Prostate gland (tissue), 2 donors: ENCODE measurements around the gene BCL2A1. TPM values are rescaled to one million over a fixed set of nuclear protein-coding genes. Genes with fewer than 3 reads are reported as not detected.

Source experiments
- DNase-seq: peaks from one replicate; pipeline ENCODE4 v3.0.0-alpha.2; 2019; ENCODE audit warnings: low spot score
- H3K27ac ChIP-seq, 2 donors: fragments of 200-600 bp; sonication (generic); 2 replicates each; pipeline ENCODE4 v1.5.1; 2017 to 2019
- H3K27me3 ChIP-seq: fragments of 200-600 bp; sonication (generic); replicated peaks from 2 replicates; pipeline ENCODE4 v1.5.1; 2019; ENCODE audit not compliant: insufficient read depth
- H3K36me3 ChIP-seq, 2 donors: fragments of 200-600 bp; sonication (generic); 1 replicate in 1 of 2; 2 replicates in 1 of 2; pipeline versions ENCODE4 v1.5.1 to v1.8.1; 2017 to 2019
- H3K4me1 ChIP-seq: fragments of 200-600 bp; sonication (generic); replicated peaks from 2 replicates; pipeline ENCODE4 v1.5.1; 2019
- H3K4me3 ChIP-seq, 2 donors: fragments of 200-600 bp; sonication (generic); 2 replicates each; pipeline ENCODE4 v1.5.1; 2017 to 2019
- H3K9me3 ChIP-seq: fragments of 200-600 bp; sonication (generic); 2 replicates; pipeline ENCODE4 v1.5.1; 2017
- POLR2A ChIP-seq: fragments of 450-650 bp; IDR thresholded peaks from one replicate; pipeline ENCODE4 v1.6.1; 2016; ENCODE audit warnings: antibody characterized with exemption, mild to moderate bottlenecking
- POLR2AphosphoS5 ChIP-seq: sonication (generic); formaldehyde crosslinking; IDR thresholded peaks from one replicate; pipeline ENCODE4 v1.6.1; 2017; ENCODE audit warnings: antibody characterized with exemption
- WGBS: methylation state at CpG from one replicate; pipeline ENCODE4 v1.1.5; 2018; 5-methylcytosine and 5-hydroxymethylcytosine counted together
- intact Hi-C: fragments of 100-400 bp; cut with DNase I; formaldehyde crosslinking; loops from one replicate; pipeline ENCODE4 v1.14.2; 2022
- total RNA-seq, 2 donors: library from RNA; depleted of rRNA; stranded (reverse); fragments of >200 nt; gene quantifications; one replicate each; pipeline ENCODE4 v1.1.0, GENCODE V29; 2016
- TF ChIP-seq, protein P1 (sequence below), 4 experiments: fragments of 200-600 bp in 2 of 4; fragments of 450-650 bp in 2 of 4; sonication (generic) in 2 of 4; IDR thresholded peaks; 1 replicate in 3 of 4; 2 replicates in 1 of 4; pipeline ENCODE4 v1.5.1; 2016 to 2019; ENCODE audit warnings: antibody characterized with exemption in 4 of 4, mild to moderate bottlenecking in 2 of 4, moderate library complexity in 2 of 4

Gene BCL2A1
- total RNA-seq, 2 donors from 2014 or later: 0.57 to 2.7 TPM

GRCh38 chr15:79957741-79958140 is 13.3 kb downstream of the BCL2A1 start:
- DNase-seq: no peak
- intact Hi-C loops: no loop called here
- H3K27me3 ChIP-seq: no peaks in the 10 kb centered on the region
- no peaks in the 10 kb centered on the region for H3K36me3 ChIP-seq
- H3K9me3 ChIP-seq: no peaks in the 10 kb centered on the region
- no peak overlapping the region for H3K27ac ChIP-seq
- no peaks in the 10 kb centered on the region for H3K4me1 ChIP-seq
- TF ChIP-seq, protein P1, sequence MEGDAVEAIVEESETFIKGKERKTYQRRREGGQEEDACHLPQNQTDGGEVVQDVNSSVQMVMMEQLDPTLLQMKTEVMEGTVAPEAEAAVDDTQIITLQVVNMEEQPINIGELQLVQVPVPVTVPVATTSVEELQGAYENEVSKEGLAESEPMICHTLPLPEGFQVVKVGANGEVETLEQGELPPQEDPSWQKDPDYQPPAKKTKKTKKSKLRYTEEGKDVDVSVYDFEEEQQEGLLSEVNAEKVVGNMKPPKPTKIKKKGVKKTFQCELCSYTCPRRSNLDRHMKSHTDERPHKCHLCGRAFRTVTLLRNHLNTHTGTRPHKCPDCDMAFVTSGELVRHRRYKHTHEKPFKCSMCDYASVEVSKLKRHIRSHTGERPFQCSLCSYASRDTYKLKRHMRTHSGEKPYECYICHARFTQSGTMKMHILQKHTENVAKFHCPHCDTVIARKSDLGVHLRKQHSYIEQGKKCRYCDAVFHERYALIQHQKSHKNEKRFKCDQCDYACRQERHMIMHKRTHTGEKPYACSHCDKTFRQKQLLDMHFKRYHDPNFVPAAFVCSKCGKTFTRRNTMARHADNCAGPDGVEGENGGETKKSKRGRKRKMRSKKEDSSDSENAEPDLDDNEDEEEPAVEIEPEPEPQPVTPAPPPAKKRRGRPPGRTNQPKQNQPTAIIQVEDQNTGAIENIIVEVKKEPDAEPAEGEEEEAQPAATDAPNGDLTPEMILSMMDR (IDR thresholded peaks at IDR 0.05): no peak
- TF ChIP-seq POLR2A (no peak), POLR2AphosphoS5 (no peak)
- H3K4me3 ChIP-seq: no peak overlapping the region

- WGBS: 53% methylated on average over 4 of the region's 4 CpGs
- H3K4me3 ChIP-seq: no peak overlapping the region
- no peak for DNase-seq
- H3K36me3 ChIP-seq: no peaks in the 10 kb centered on the region
- H3K4me1 ChIP-seq: no peaks in the 10 kb centered on the region
- H3K27ac ChIP-seq: no peak overlapping the region
- no peaks in the 10 kb centered on the region for H3K27me3 ChIP-seq
- intact Hi-C loops: no loop called here
- no peaks in the 10 kb centered on the region for H3K9me3 ChIP-seq
- TF ChIP-seq POLR2AphosphoS5 (no peak), POLR2A (no peak)
- TF ChIP-seq, protein P1 (IDR thresholded peaks at IDR 0.05): no peak
These were observed 14.5 kb downstream of the BCL2A1 start for GRCh38 chr15:79956354-79956939.

DNA sequence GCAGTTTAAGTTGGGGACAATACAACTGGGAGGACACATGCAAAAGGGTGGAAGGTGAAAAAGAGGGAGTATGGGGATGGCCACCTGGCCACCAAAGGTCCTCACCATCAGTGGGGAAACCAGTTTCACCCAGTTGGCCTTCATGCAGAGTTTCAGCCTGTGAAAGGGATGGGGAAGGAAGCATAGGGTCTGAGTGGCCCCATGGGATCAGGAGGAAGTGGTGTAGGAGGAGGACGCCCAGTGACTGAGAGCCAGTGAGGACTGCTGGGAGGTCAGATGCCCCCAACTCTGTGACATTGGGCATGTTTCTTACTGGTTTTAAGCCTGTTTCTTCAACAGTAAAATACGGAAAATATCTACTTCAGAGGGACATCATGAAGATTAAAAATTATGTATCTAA is 16.3 kb downstream of the BCL2A1 start:
- Histone ChIP-seq H3K27me3 (no peaks in the 10 kb centered on the region), H3K27ac (no peak overlapping the region), H3K4me1 (no peaks in the 10 kb centered on the region), H3K36me3 (no peaks in the 10 kb centered on the region), H3K9me3 (no peaks in the 10 kb centered on the region), H3K4me3 (no peak overlapping the region)
- WGBS: 92% methylated on average over 2 of the region's 2 CpGs
- no peak for TF ChIP-seq POLR2AphosphoS5
- TF ChIP-seq, protein P1 (IDR thresholded peaks at IDR 0.05): no peak
- no peak for TF ChIP-seq POLR2A
- DNase-seq: no peak
- intact Hi-C loops: no loop called here

- no peak for TF ChIP-seq POLR2AphosphoS5
- Histone ChIP-seq H3K4me3 (no peak overlapping the region), H3K4me1 (no peaks in the 10 kb centered on the region), H3K27ac (no peak overlapping the region), H3K9me3 (no peaks in the 10 kb centered on the region), H3K27me3 (no peaks in the 10 kb centered on the region), H3K36me3 (no peaks in the 10 kb centered on the region)
- intact Hi-C loops: no loop called here
- 60% methylated on average over 1 of the region's 1 CpG for WGBS
- DNase-seq: no peak
These were observed 17.0 kb downstream of the BCL2A1 start for GRCh38 chr15:79953951-79954444.

DNA sequence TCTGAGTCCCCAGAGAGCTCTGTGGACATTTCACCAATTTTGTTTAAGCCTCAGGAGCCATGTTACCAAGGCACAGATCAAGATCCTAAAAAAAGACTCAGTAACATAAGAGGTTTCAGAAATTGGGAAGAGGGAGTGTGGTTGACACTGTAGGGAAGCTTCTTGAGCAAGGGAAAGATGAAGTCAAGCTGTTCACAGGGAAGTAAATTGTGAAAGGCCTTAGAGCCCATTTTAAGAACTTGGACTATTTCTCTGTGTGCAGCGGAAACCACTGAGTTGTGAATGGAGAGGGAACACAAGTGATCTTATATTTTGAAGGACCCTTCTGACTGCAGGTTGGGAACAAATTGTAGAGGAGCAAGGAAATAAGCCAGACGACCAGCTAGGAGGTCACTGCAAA is 18.7 kb downstream of the BCL2A1 start:
- Histone ChIP-seq H3K27ac (no peak overlapping the region), H3K27me3 (no peaks in the 10 kb centered on the region), H3K9me3 (no peaks in the 10 kb centered on the region), H3K4me3 (no peak overlapping the region), H3K4me1 (no peaks in the 10 kb centered on the region), H3K36me3 (no peaks in the 10 kb centered on the region)
- DNase-seq: no peak
- TF ChIP-seq, protein P1 (IDR thresholded peaks at IDR 0.05): no peak
- TF ChIP-seq POLR2A: no peak
- TF ChIP-seq POLR2AphosphoS5: no peak
- WGBS: 81% methylated on average over 2 of the region's 2 CpGs
- intact Hi-C loops: no loop called here
